Hepatocyte (in vitro differentiated cells): ENCODE measurements around the gene MAGI1. TPM values are rescaled to one million over a fixed set of nuclear protein-coding genes. Genes with fewer than 3 reads are reported as not detected.

Experiments used
- DNase-seq: peaks from one replicate; pipeline ENCODE4 v3.0.0-alpha.2; 2016; ENCODE audit warnings: low spot score
- H2AFZ ChIP-seq: fragments of 200-600 bp; sonication (generic); 2 replicates; pipeline ENCODE4 v1.6.0; 2016; ENCODE audit warnings: antibody characterized with exemption, mild to moderate bottlenecking
- H3K27ac ChIP-seq: fragments of 200-600 bp; sonication (generic); 2 replicates; pipeline ENCODE4 v1.5.1; 2016; ENCODE audit warnings: mild to moderate bottlenecking
- H3K27me3 ChIP-seq: fragments of 200-600 bp; sonication (generic); 2 replicates; pipeline ENCODE4 v1.6.1; 2016
- H3K36me3 ChIP-seq: fragments of 200-600 bp; sonication (generic); replicated peaks from 2 replicates; pipeline ENCODE4 v1.5.1; 2016; ENCODE audit warnings: low read depth; ENCODE audit not compliant: insufficient read depth
- H3K4me1 ChIP-seq: fragments of 200-600 bp; sonication (generic); 2 replicates; pipeline ENCODE4 v1.5.1; 2016; ENCODE audit warnings: mild to moderate bottlenecking, moderate library complexity; ENCODE audit not compliant: insufficient read depth
- H3K4me2 ChIP-seq: fragments of 200-600 bp; sonication (generic); 2 replicates; pipeline ENCODE4 v1.6.0; 2016
- H3K4me3 ChIP-seq: fragments of 200-600 bp; sonication (generic); 2 replicates; pipeline ENCODE4 v1.5.1; 2016; ENCODE audit warnings: mild to moderate bottlenecking
- H3K79me2 ChIP-seq: fragments of 200-600 bp; sonication (generic); 2 replicates; pipeline ENCODE4 v1.6.0; 2017; ENCODE audit warnings: mild to moderate bottlenecking
- H3K9me2 ChIP-seq: fragments of 200-600 bp; sonication (generic); replicated peaks from 2 replicates; pipeline ENCODE4 v1.6.0; 2017; ENCODE audit warnings: mild to moderate bottlenecking; ENCODE audit not compliant: insufficient read depth
- H3K9me3 ChIP-seq: fragments of 200-600 bp; sonication (generic); 2 replicates; pipeline ENCODE4 v1.5.1; 2016; ENCODE audit warnings: low read depth, mild to moderate bottlenecking
- H4K20me1 ChIP-seq: fragments of 200-600 bp; sonication (generic); 2 replicates; pipeline ENCODE4 v1.6.0; 2016; ENCODE audit warnings: mild to moderate bottlenecking; ENCODE audit not compliant: insufficient read depth, poor library complexity, severe bottlenecking
- CTCF ChIP-seq: fragments of 200-600 bp; sonication (generic); IDR thresholded peaks from 2 replicates; pipeline ENCODE4 v1.5.1; 2016; ENCODE audit warnings: antibody characterized with exemption, mild to moderate bottlenecking; ENCODE audit not compliant: poor library complexity
- EZH2 ChIP-seq: fragments of 200-600 bp; sonication (generic); IDR thresholded peaks from 2 replicates; pipeline ENCODE4 v1.6.1; 2016; ENCODE audit warnings: antibody characterized with exemption, mild to moderate bottlenecking, borderline replicate concordance
- EZH2phosphoT487 ChIP-seq: fragments of 200-600 bp; sonication (generic); IDR thresholded peaks from one replicate; pipeline ENCODE4 v1.6.1; 2018; ENCODE audit warnings: antibody characterized with exemption, mild to moderate bottlenecking, low read depth, moderate library complexity; ENCODE audit not compliant: unreplicated experiment, severe bottlenecking
- WGBS: methylation state at CpG from one replicate; pipeline ENCODE4 v1.1.6; 2016; ENCODE audit warnings: low lambda C conversion rate; ENCODE audit errors: missing lambda C conversion rate; 5-methylcytosine and 5-hydroxymethylcytosine counted together
- polyA plus RNA-seq: library from polyadenylated mRNA; unstranded; fragments of >200 nt; fragmentation: Nextera tagmentation; extraction: Ambion mirVana; gene quantifications from 2 replicates; pipeline ENCODE4 v1.2.1, GENCODE V29; 2016
- total RNA-seq: library from RNA; depleted of rRNA; stranded (reverse); fragments of >200 nt; gene quantifications from 2 replicates; pipeline ENCODE4 v1.2.3, GENCODE V29; 2014

Gene MAGI1
- total and polyA plus RNA-seq, 2 experiments from 2014 or later: 26.2 to 43.5 TPM

GRCh38 chr3:65827076-65827475 lies 211.6 kb downstream of the MAGI1 start:
- 91% methylated on average over 2 of the region's 2 CpGs for WGBS
- Histone ChIP-seq H2AFZ (no peak overlapping the region), H3K9me2 (no peaks in the 10 kb centered on the region), H3K4me1 (peaks cover 13% of the 10 kb centered on the region), H3K9me3 (no peaks in the 10 kb centered on the region), H3K27me3 (no peaks in the 10 kb centered on the region), H3K4me3 (no peak overlapping the region), H3K27ac (no peak overlapping the region), H3K4me2 (no peak overlapping the region), H4K20me1 (no peaks in the 10 kb centered on the region), H3K36me3 (no peaks in the 10 kb centered on the region), H3K79me2 (peaks cover 87% of the 10 kb centered on the region)
- DNase-seq: no peak
- no peak for TF ChIP-seq EZH2

GRCh38 chr3:65824166-65824565 lies 214.6 kb downstream of the MAGI1 start:
- peaks cover 86% of the 10 kb centered on the region for H3K79me2 ChIP-seq
- TF ChIP-seq EZH2phosphoT487: no peak
- no peak for TF ChIP-seq CTCF
- no peak for TF ChIP-seq EZH2
- H3K27ac ChIP-seq: no peak overlapping the region
- H2AFZ ChIP-seq: no peak overlapping the region
- no peak overlapping the region for H3K4me2 ChIP-seq
- DNase-seq: no peak
- H3K4me3 ChIP-seq: no peak overlapping the region
- H3K27me3 ChIP-seq: no peaks in the 10 kb centered on the region
- WGBS: 74% methylated on average over 5 of the region's 5 CpGs
- H3K36me3 ChIP-seq: no peaks in the 10 kb centered on the region
- no peaks in the 10 kb centered on the region for H3K4me1 ChIP-seq
- H3K9me2 ChIP-seq: no peaks in the 10 kb centered on the region
- H4K20me1 ChIP-seq: peaks cover 2% of the 10 kb centered on the region
- no peaks in the 10 kb centered on the region for H3K9me3 ChIP-seq

GRCh38 chr3:65820600-65820999 lies 218.1 kb downstream of the MAGI1 start:
- H3K9me3 ChIP-seq: no peaks in the 10 kb centered on the region
- TF ChIP-seq EZH2: no peak
- H3K36me3 ChIP-seq: no peaks in the 10 kb centered on the region
- no peaks in the 10 kb centered on the region for H3K4me1 ChIP-seq
- no peak overlapping the region for H3K4me3 ChIP-seq
- H4K20me1 ChIP-seq: peaks cover 8% of the 10 kb centered on the region
- no peak overlapping the region for H3K27ac ChIP-seq
- no peaks in the 10 kb centered on the region for H3K9me2 ChIP-seq
- no peaks in the 10 kb centered on the region for H3K27me3 ChIP-seq
- 75% methylated on average over 1 of the region's 1 CpG for WGBS
- no peak overlapping the region for H3K4me2 ChIP-seq
- peaks cover 83% of the 10 kb centered on the region for H3K79me2 ChIP-seq
- no peak overlapping the region for H2AFZ ChIP-seq
- no peak for DNase-seq

GRCh38 chr3:65819896-65820295 lies 218.8 kb downstream of the MAGI1 start:
- peaks cover 10% of the 10 kb centered on the region for H4K20me1 ChIP-seq
- no peaks in the 10 kb centered on the region for H3K36me3 ChIP-seq
- H3K4me1 ChIP-seq: peaks cover 5% of the 10 kb centered on the region
- H3K4me3 ChIP-seq: no peak overlapping the region
- no peak for DNase-seq
- no peak for TF ChIP-seq CTCF
- TF ChIP-seq EZH2phosphoT487: no peak
- no peak for TF ChIP-seq EZH2
- H3K4me2 ChIP-seq: no peak overlapping the region
- no peaks in the 10 kb centered on the region for H3K9me2 ChIP-seq
- H2AFZ ChIP-seq: no peak overlapping the region
- peaks cover 83% of the 10 kb centered on the region for H3K79me2 ChIP-seq
- H3K27ac ChIP-seq: no peak overlapping the region
- H3K9me3 ChIP-seq: no peaks in the 10 kb centered on the region
- no peaks in the 10 kb centered on the region for H3K27me3 ChIP-seq
